Amniotic epithelial cell (primary cell): ENCODE results near the gene NHS.

ENCODE experiments used
- DNase-seq: peaks from one replicate; pipeline ENCODE4 v3.0.0-alpha.2; 2010; ENCODE audit warnings: low read depth

The NHS gene

GRCh38 chrX:17588303-17588702 is 213.3 kb downstream of the NHS start:
- no peak for DNase-seq

GRCh38 chrX:17590892-17591740 is 216.1 kb downstream of the NHS start:
- peak; percentile 0 for DNase-seq

- DNase-seq = no peak
Observed at GRCh38 chrX:17591741-17592110, 216.7 kb downstream of the NHS start.

GRCh38 chrX:17592117-17592516 is 217.1 kb downstream of the NHS start:
- no peak for DNase-seq

GRCh38 chrX:17594693-17595092 is 219.7 kb downstream of the NHS start:
- DNase-seq = no peak

- no peak for DNase-seq
Observed at GRCh38 chrX:17595456-17596035, 220.5 kb downstream of the NHS start.

GRCh38 chrX:17596061-17596460 is 221.1 kb downstream of the NHS start:
- no peak for DNase-seq

- DNase-seq = no peak
Observed at GRCh38 chrX:17596546-17597205, 221.7 kb downstream of the NHS start.

GRCh38 chrX:17597327-17597726 is 222.3 kb downstream of the NHS start:
- no peak for DNase-seq

- DNase-seq = no peak
Observed at GRCh38 chrX:17597836-17598439, 222.9 kb downstream of the NHS start.

- no peak for DNase-seq
Observed at GRCh38 chrX:17601441-17602200, 226.6 kb downstream of the NHS start.

- DNase-seq = no peak
Observed at GRCh38 chrX:17602245-17602644, 227.2 kb downstream of the NHS start.

- no peak for DNase-seq
Observed at GRCh38 chrX:17603196-17603595, 228.2 kb downstream of the NHS start.

GRCh38 chrX:17605676-17606075 is 230.7 kb downstream of the NHS start:
- no peak for DNase-seq

- no peak for DNase-seq
Observed at GRCh38 chrX:17606231-17606630, 231.2 kb downstream of the NHS start.

GRCh38 chrX:17608888-17609287 is 233.9 kb downstream of the NHS start:
- DNase-seq = no peak

GRCh38 chrX:17610788-17611187 is 235.8 kb downstream of the NHS start:
- DNase-seq = no peak

- DNase-seq = no peak
Observed at GRCh38 chrX:17613979-17614588, 239.1 kb downstream of the NHS start.

- no peak for DNase-seq
Observed at GRCh38 chrX:17616936-17617335, 241.9 kb downstream of the NHS start.

GRCh38 chrX:17617806-17618205 is 242.8 kb downstream of the NHS start:
- no peak for DNase-seq

- DNase-seq = no peak
Observed at GRCh38 chrX:17621566-17622270, 246.7 kb downstream of the NHS start.
